ENCODE measurements around the gene PEAK1. TPM values are rescaled to one million over a fixed set of nuclear protein-coding genes. Genes with fewer than 3 reads are reported as not detected.

Gene PEAK1
- total and polyA plus RNA-seq, 2 experiments from 2014 or later: 7.8 to 34.1 TPM

- Mint-ChIP-seq H3K9me3 (no peaks in the 10 kb centered on the region), H3K27ac (no peak overlapping the region), H3K4me1 (peaks cover 16% of the 10 kb centered on the region), H3K27me3 (ENCODE audit: insufficient read depth, low read depth, poor library complexity) (peaks cover 2% of the 10 kb centered on the region), H3K4me3 (no peak overlapping the region), H3K36me3 (ENCODE audit: low read depth) (peaks cover 17% of the 10 kb centered on the region; the same call in 2 of the 3 replicates)
- ATAC-seq: no peak
- Histone ChIP-seq H3K27ac (ENCODE audit: low read depth) (no peak overlapping the region), H2AFZ (no peak overlapping the region), H3K9me2 (ENCODE audit: insufficient read depth) (no peaks in the 10 kb centered on the region), H3K79me2 (replicated peaks; ENCODE audit: insufficient read depth) (0 out of 2 replicates have a peak, but pooled peaks cover 14% of the 10 kb centered on the region), H3K27me3 (ENCODE audit: insufficient read depth) (no peaks in the 10 kb centered on the region), H3F3A (replicated peaks; ENCODE audit: low read depth) (no peaks in the 10 kb centered on the region), H4K20me1 (replicated peaks; ENCODE audit: insufficient read depth) (no peaks in the 10 kb centered on the region; the same call in 1 of the 2 replicates), H3K4me1 (ENCODE audit: insufficient read depth) (peaks cover 20% of the 10 kb centered on the region), H3K36me3 (ENCODE audit: insufficient read depth) (no peaks in the 10 kb centered on the region), H3K4me2 (no peak overlapping the region), H3K4me3 (no peak overlapping the region)
- TF ChIP-seq NANOG (IDR thresholded peaks at IDR 0.05; ENCODE audit: borderline replicate concordance) (no peak), JUNB (IDR thresholded peaks at IDR 0.05; ENCODE audit: unreplicated experiment) (no peak), ETS1 (IDR thresholded peaks at IDR 0.05) (no peak), CTCF (conservative IDR thresholded peaks at IDR 0.05; ENCODE audit: low read depth in 2 of 2) (no peak), POLR2AphosphoS5 (IDR thresholded peaks at IDR 0.05; ENCODE audit: low read depth) (no peak), EZH2 (IDR thresholded peaks at IDR 0.05; ENCODE audit: low read depth, unreplicated experiment) (no peak), EZH2phosphoT487 (IDR thresholded peaks at IDR 0.05; ENCODE audit: unreplicated experiment) (no peak), REST (IDR thresholded peaks at IDR 0.05; ENCODE audit: unreplicated experiment) (no peak), STAT1 (IDR thresholded peaks at IDR 0.05; ENCODE audit: unreplicated experiment) (no peak), ZNF331 (CRISPR knock-in tag; IDR thresholded peaks at IDR 0.05; ENCODE audit: low read depth) (no peak), CREB1 (CRISPR knock-in tag; IDR thresholded peaks at IDR 0.05; ENCODE audit: low read depth) (no peak), ZNF462 (CRISPR knock-in tag; IDR thresholded peaks at IDR 0.05) (no peak), ZNF114 (CRISPR knock-in tag; IDR thresholded peaks at IDR 0.05) (no peak)
- no peak for DNase-seq (ENCODE audit: low spot score)
Observed at GRCh38 chr15:77348511-77348910, 71.4 kb downstream of the PEAK1 start.
